ENCODE measurements around the gene TMEM150C. TPM values are rescaled to one million over a fixed set of nuclear protein-coding genes. Genes with fewer than 3 reads are reported as not detected.

Gene TMEM150C
- total and polyA plus RNA-seq, 2 of the 8 experiments (the other 6 are each of a cell fraction or from before 2014, with no cell fraction given) = 1.5 to 1.7 TPM

- TF ChIP-seq CHD7 (IDR thresholded peaks at IDR 0.05; ENCODE audit: insufficient replicate concordance, low read length) (no peak), KDM4A (IDR thresholded peaks at IDR 0.05; ENCODE audit: low read depth, low read length, severe bottlenecking) (no peak), EP300 (IDR thresholded peaks at IDR 0.05; ENCODE audit: borderline replicate concordance in 1 of 2, low read depth in 2 of 2, low read length in 2 of 2) (no peak), CREB1 (IDR thresholded peaks at IDR 0.05) (no peak), JUND (IDR thresholded peaks at IDR 0.05; ENCODE audit: low read length) (no peak), POU5F1 (IDR thresholded peaks at IDR 0.05; ENCODE audit: low read depth, low read length) (no peak), CHD2 (IDR thresholded peaks at IDR 0.05; ENCODE audit: low read length) (no peak), CBX8 (IDR thresholded peaks at IDR 0.05; ENCODE audit: borderline replicate concordance, low read depth, low read length) (no peak)
These were observed 7.9 kb upstream of the TMEM150C start (continued) for GRCh38 chr4:82569727-82570126.

All from H1 (cell line).